Tibial nerve (tissue), 4 donors: ENCODE data around the gene RSL1D1. TPM values are rescaled to one million over a fixed set of nuclear protein-coding genes. Genes with fewer than 3 reads are reported as not detected.

ENCODE experiments used
- DNase-seq, 2 donors: peaks; one replicate each; pipeline ENCODE4 v3.0.0-alpha.2; 2019; ENCODE audit warnings: low spot score in 2 of 2
- H3K27ac ChIP-seq, 4 donors: fragments of 200-600 bp; sonication (generic) in 3 of 4; one replicate each; pipeline ENCODE4 v1.5.1; 2017 to 2019; ENCODE audit warnings: mild to moderate bottlenecking in 1 of 4
- H3K27me3 ChIP-seq, 2 donors: fragments of 200-600 bp; sonication (generic) in 1 of 2; one replicate each; pipeline versions ENCODE4 v1.5.1 to v1.6.0; 2017 to 2019
- H3K36me3 ChIP-seq, 3 donors: fragments of 200-600 bp; sonication (generic); one replicate each; pipeline ENCODE4 v1.5.1; 2018 to 2019
- H3K4me1 ChIP-seq, 4 donors: fragments of 200-600 bp; sonication (generic) in 3 of 4; one replicate each; pipeline ENCODE4 v1.5.1; 2017 to 2019
- H3K4me3 ChIP-seq, 4 donors: fragments of 200-600 bp; sonication (generic) in 3 of 4; one replicate each; pipeline ENCODE4 v1.5.1; 2017 to 2019; ENCODE audit warnings: mild to moderate bottlenecking in 1 of 4, moderate library complexity in 1 of 4
- H3K9me3 ChIP-seq, 4 donors: fragments of 200-600 bp; sonication (generic) in 3 of 4; one replicate each; pipeline ENCODE4 v1.5.1; 2017 to 2019
- EP300 ChIP-seq, 2 donors: sonication (generic); formaldehyde crosslinking; IDR thresholded peaks; one replicate each; pipeline ENCODE4 v1.6.1; 2017; ENCODE audit warnings: antibody characterized with exemption in 2 of 2, mild to moderate bottlenecking in 1 of 2
- POLR2A ChIP-seq, 2 donors: fragments of 450-650 bp; IDR thresholded peaks; one replicate each; pipeline ENCODE4 v1.6.1; 2017; ENCODE audit warnings: antibody characterized with exemption in 2 of 2, mild to moderate bottlenecking in 2 of 2, moderate library complexity in 2 of 2
- WGBS, 2 donors: methylation state at CpG; one replicate each; pipeline ENCODE4 v1.1.5; 2018; 5-methylcytosine and 5-hydroxymethylcytosine counted together
- total RNA-seq, 4 donors: library from RNA; depleted of rRNA; stranded (reverse); fragments of >200 nt; gene quantifications; one replicate each; pipeline ENCODE4 v1.1.0, GENCODE V29; 2016
- TF ChIP-seq, protein P1 (sequence below), 5 experiments: fragments of 200-600 bp in 3 of 5; fragments of 450-650 bp in 2 of 5; sonication (generic) in 3 of 5; IDR thresholded peaks; one replicate each; pipeline ENCODE4 v1.5.1; 2016 to 2019; ENCODE audit warnings: antibody characterized with exemption in 5 of 5, mild to moderate bottlenecking in 3 of 5, moderate library complexity in 2 of 5

Gene RSL1D1
- total RNA-seq, 4 donors from 2014 or later = 67.3 to 107 (median 103) TPM

DNA sequence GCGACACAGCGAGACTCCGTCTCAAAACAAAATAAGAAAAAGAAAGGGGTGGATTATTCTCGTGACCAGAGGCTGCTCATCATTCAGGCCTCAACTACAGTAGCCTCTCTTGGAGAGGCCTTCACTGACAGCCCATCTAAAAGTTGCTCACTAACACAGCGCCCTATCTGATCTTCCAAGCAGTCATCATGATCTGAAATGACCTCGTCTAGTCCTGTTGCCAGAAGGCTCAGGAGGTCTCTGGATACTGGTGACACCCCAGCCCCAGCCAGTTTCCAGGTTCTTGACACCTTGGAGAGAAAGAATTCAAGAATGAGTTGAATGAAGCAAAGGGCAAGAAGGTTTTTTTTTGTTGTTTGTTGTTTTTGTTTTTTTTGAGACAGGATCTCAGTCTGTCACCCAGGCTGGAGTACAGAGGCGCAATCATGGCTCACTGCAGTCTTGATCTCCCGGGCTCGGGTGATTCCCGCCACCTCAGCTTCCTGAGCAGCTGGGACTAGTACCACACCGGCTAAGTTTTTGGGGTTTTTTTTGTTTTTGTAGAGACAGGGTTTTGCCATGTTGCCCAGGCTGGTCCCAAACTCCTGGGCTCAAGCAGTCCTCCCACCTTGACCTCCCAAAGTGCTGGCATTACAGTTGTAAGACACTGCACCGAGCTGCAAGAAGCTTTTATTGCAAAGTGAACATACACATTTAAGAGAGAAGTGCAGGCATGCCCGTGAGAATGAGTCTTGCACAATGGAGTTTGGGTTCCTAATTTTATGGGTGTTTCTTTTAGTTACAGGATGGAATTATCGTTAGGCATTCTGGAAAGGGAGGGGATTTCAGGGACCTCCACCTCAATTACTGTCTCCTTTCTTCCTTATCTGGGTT is 51.6 kb downstream of the RSL1D1 start:
- Histone ChIP-seq H3K4me3 (no peak overlapping the region), H3K36me3 (no peaks in the 10 kb centered on the region), H3K9me3 (no peaks in the 10 kb centered on the region), H3K27ac (peak overlapping the region in 1 of 4 donors; percentile 98), H3K27me3 (no peaks in the 10 kb centered on the region), H3K4me1 (peaks cover 3 to 40% (median 23%) of the 10 kb centered on the region in 4 donors)
- TF ChIP-seq, protein P1, sequence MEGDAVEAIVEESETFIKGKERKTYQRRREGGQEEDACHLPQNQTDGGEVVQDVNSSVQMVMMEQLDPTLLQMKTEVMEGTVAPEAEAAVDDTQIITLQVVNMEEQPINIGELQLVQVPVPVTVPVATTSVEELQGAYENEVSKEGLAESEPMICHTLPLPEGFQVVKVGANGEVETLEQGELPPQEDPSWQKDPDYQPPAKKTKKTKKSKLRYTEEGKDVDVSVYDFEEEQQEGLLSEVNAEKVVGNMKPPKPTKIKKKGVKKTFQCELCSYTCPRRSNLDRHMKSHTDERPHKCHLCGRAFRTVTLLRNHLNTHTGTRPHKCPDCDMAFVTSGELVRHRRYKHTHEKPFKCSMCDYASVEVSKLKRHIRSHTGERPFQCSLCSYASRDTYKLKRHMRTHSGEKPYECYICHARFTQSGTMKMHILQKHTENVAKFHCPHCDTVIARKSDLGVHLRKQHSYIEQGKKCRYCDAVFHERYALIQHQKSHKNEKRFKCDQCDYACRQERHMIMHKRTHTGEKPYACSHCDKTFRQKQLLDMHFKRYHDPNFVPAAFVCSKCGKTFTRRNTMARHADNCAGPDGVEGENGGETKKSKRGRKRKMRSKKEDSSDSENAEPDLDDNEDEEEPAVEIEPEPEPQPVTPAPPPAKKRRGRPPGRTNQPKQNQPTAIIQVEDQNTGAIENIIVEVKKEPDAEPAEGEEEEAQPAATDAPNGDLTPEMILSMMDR (IDR thresholded peaks at IDR 0.05) = no peak
- TF ChIP-seq EP300 (IDR thresholded peaks at IDR 0.05) (no peak), POLR2A (IDR thresholded peaks at IDR 0.05) (no peak)
- 78 to 84% methylated on average over 14 of the region's 14 CpGs for WGBS, 2 donors
- DNase-seq = no peak

DNA sequence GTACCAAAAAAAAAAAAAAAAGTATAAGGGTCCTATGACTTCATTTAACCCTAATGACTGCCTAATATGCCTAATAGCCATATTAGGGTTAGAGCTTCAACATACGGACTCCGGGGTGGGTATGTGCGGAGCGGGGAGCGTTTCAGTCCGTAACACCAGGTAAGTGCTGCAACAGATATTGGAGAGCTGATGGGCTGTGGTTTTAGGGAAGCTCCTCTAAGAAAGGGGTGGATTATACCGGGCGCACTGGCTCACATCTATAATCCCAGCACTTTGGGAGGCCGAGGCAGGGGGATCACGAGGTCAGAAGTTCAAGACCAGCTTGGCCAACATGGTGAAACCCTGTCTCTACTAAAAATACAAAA is 52.3 kb downstream of the RSL1D1 start:
- H3K4me1 ChIP-seq = peaks cover 3 to 47% (median 29%) of the 10 kb centered on the region in 4 donors
- no peaks in the 10 kb centered on the region for H3K36me3 ChIP-seq
- no peak overlapping the region for H3K4me3 ChIP-seq
- no peaks in the 10 kb centered on the region for H3K9me3 ChIP-seq
- WGBS, 2 donors = 95 to 96% methylated on average over 10 of the region's 10 CpGs
- TF ChIP-seq, protein P1 (IDR thresholded peaks at IDR 0.05) = no peak
- no peak for TF ChIP-seq POLR2A (IDR thresholded peaks at IDR 0.05)
- TF ChIP-seq EP300 (IDR thresholded peaks at IDR 0.05) = no peak
- H3K27ac ChIP-seq = peak overlapping the region in 3 of 4 donors; percentile 11 to 100 (median 98)
- no peak for DNase-seq
- H3K27me3 ChIP-seq = no peaks in the 10 kb centered on the region

DNA sequence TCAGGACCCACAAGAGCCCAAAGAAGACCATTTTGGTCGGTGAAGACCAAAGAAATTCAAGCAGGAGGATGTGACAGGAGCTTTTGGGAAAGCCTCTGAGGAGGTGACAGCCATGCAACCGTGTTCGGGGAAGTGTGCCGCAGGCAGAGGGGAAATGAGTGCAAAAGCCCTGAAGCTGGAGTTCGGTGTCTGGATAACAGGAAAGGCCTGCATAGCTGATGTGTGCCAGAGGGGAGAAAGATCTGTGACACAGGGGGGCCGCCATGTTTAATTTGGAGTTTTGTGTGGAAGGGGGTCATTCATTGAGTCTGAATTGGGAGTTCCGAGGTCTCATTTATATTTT is 53.4 kb downstream of the RSL1D1 start:
- peaks cover 0 to 5% (median 0%) of the 10 kb centered on the region in 3 donors for H3K36me3 ChIP-seq
- H3K27me3 ChIP-seq = no peaks in the 10 kb centered on the region
- peak overlapping the region; percentile 61 to 99 (median 88) for H3K4me3 ChIP-seq
- no peak for TF ChIP-seq POLR2A (IDR thresholded peaks at IDR 0.05)
- TF ChIP-seq, protein P1 (IDR thresholded peaks at IDR 0.05) = no peak
- TF ChIP-seq EP300 (IDR thresholded peaks at IDR 0.05) = no peak
- 6 to 7% methylated on average over 7 of the region's 7 CpGs for WGBS, 2 donors
- DNase-seq = no peak
- H3K9me3 ChIP-seq = no peaks in the 10 kb centered on the region
- peaks cover 3 to 58% (median 33%) of the 10 kb centered on the region in 4 donors for H3K4me1 ChIP-seq
- peak overlapping the region; percentile 95 to 100 (median 98) for H3K27ac ChIP-seq

GRCh38 chr16:11797166-11797956 is 54.0 kb downstream of the RSL1D1 start, which contains the start of gene ZC3H7A:
Gene ZC3H7A, minus strand, starts transcription at chr16:11797258. Its CDS starts 14,904 bp downstream, at chr16:11782354.
- peak within 1 kb of the TSS; percentile 95 to 100 (median 98) for H3K27ac ChIP-seq
- no peaks in the 10 kb centered on the region for H3K27me3 ChIP-seq
- H3K36me3 ChIP-seq = peaks cover 0 to 6% (median 0%) of the 10 kb centered on the region in 3 donors
- 0 to 7% methylated on average over 3 to 37 of the region's 80 CpGs for WGBS, 2 donors
- peak within 1 kb of the TSS; percentile 84 to 99 (median 90) for H3K4me3 ChIP-seq
- peaks cover 3 to 64% (median 39%) of the 10 kb centered on the region in 4 donors for H3K4me1 ChIP-seq
- DNase-seq = peak; percentile 90 to 92
- TF ChIP-seq, protein P1 (IDR thresholded peaks at IDR 0.05) = peak; percentile 77 to 100 (median 99)
- TF ChIP-seq EP300 (IDR thresholded peaks at IDR 0.05) = peak in 1 of 2 donors; percentile 91
- TF ChIP-seq POLR2A (IDR thresholded peaks at IDR 0.05) = peak; percentile 59 to 86
- H3K9me3 ChIP-seq = no peaks in the 10 kb centered on the region
